H1 (cell line): Measurements from ENCODE around the gene PLA1A. TPM values are rescaled to one million over a fixed set of nuclear protein-coding genes. Genes with fewer than 3 reads are reported as not detected.

Source experiments
- CTCF ChIA-PET: fragments of 300-600 bp; sonication (Branson Sonifier 250); formaldehyde crosslinking; loops from one replicate; lab custom pipeline; 2021; ENCODE audit not compliant: partially characterized antibody; lab: Charles Lee
- POLR2A ChIA-PET: fragments of 300-600 bp; sonication (Branson Sonifier 250); formaldehyde crosslinking; loops from one replicate; lab custom pipeline; 2021; ENCODE audit warnings: inconsistent platforms; ENCODE audit not compliant: partially characterized antibody; lab: Charles Lee
- DNase-seq, 2 experiments: peaks; one replicate each; pipeline versions ENCODE4 v3.0.0 to v3.0.0-alpha.2; 2010 to 2022; ENCODE audit warnings: low spot score in 2 of 2, low read depth in 1 of 2, mixed read lengths in 1 of 2
- FAIRE-seq: peaks from 2 replicates; lab custom pipeline; 2011; peaks lifted over from hg19 to GRCh38; lab: Jason Lieb, UNC
- H2AFZ ChIP-seq: 2 replicates; pipeline ENCODE4 v1.8.1; 2012; ENCODE audit warnings: low read length, inconsistent platforms
- H2AK5ac ChIP-seq: 2 replicates; pipeline ENCODE4 v1.6.1; 2013; ENCODE audit warnings: low read depth, low read length
- H2BK120ac ChIP-seq: replicated peaks from 2 replicates; pipeline ENCODE3; 2013; ENCODE audit warnings: low read depth, low read length, inconsistent platforms
- H2BK12ac ChIP-seq: 2 replicates; pipeline ENCODE4 v1.6.1; 2013; ENCODE audit warnings: low read depth, low read length
- H2BK15ac ChIP-seq: 2 replicates; pipeline ENCODE4 v1.6.1; 2013; ENCODE audit warnings: low read length
- H2BK20ac ChIP-seq: 2 replicates; pipeline ENCODE4 v1.6.1; 2013; ENCODE audit warnings: low read length
- H2BK5ac ChIP-seq: 2 replicates; pipeline ENCODE4 v1.6.1; 2013; ENCODE audit warnings: low read depth, low read length
- H3K14ac ChIP-seq: 2 replicates; pipeline ENCODE4 v1.6.1; 2013; ENCODE audit warnings: inconsistent platforms; ENCODE audit not compliant: insufficient read length
- H3K18ac ChIP-seq: 2 replicates; pipeline ENCODE4 v1.6.1; 2013; ENCODE audit warnings: low read length; ENCODE audit errors: extremely low read depth
- H3K23ac ChIP-seq: 2 replicates; pipeline ENCODE4 v1.6.1; 2013; ENCODE audit warnings: inconsistent platforms; ENCODE audit not compliant: insufficient read length
- H3K23me2 ChIP-seq: 2 replicates; pipeline ENCODE4 v1.6.1; 2013; ENCODE audit warnings: low read depth, low read length
- H3K27ac ChIP-seq: 2 replicates; pipeline ENCODE4 v1.6.1; 2011; ENCODE audit warnings: low read depth, low read length, inconsistent platforms
- H3K27me3 ChIP-seq, 4 experiments: replicated peaks in 1 of 4; 1 replicate in 1 of 4; 2 replicates in 3 of 4; pipeline versions ENCODE4 v1.6.1 to v1.8.1; 2011 to 2013; ENCODE audit warnings: low read length in 3 of 4, mild to moderate bottlenecking in 3 of 4, inconsistent platforms in 2 of 4, mixed read lengths in 2 of 4, moderate library complexity in 1 of 4; ENCODE audit not compliant: control insufficient read depth in 3 of 4, insufficient read depth in 3 of 4; ENCODE audit errors: extremely low read depth in 1 of 4
- H3K36me3 ChIP-seq, 4 experiments: 2 replicates each; pipeline versions ENCODE4 v1.6.1 to v1.8.1; 2011 to 2013; ENCODE audit warnings: mild to moderate bottlenecking in 4 of 4, low read length in 3 of 4, moderate library complexity in 2 of 4, control low read depth in 1 of 4, inconsistent platforms in 1 of 4; ENCODE audit not compliant: insufficient read depth in 4 of 4, control insufficient read depth in 2 of 4
- H3K4ac ChIP-seq: replicated peaks from 2 replicates; pipeline ENCODE3; 2013; ENCODE audit warnings: low read length, low read depth, mixed read lengths, inconsistent platforms; ENCODE audit not compliant: insufficient read length
- H3K4me1 ChIP-seq, 4 experiments: replicated peaks in 1 of 4; 1 replicate in 1 of 4; 2 replicates in 3 of 4; pipeline versions ENCODE4 v1.6.1 to v1.8.1; 2011 to 2013; ENCODE audit warnings: low read length in 3 of 4, inconsistent platforms in 2 of 4, mixed read lengths in 1 of 4; ENCODE audit not compliant: insufficient read depth in 4 of 4, control insufficient read depth in 3 of 4
- H3K4me2 ChIP-seq, 2 experiments: 2 replicates each; pipeline versions ENCODE4 v1.6.1 to v1.8.1; 2011 to 2013; ENCODE audit warnings: low read depth in 2 of 2, low read length in 2 of 2, control low read depth in 1 of 2, inconsistent platforms in 1 of 2, mild to moderate bottlenecking in 1 of 2; ENCODE audit not compliant: insufficient read depth in 1 of 2
- H3K4me3 ChIP-seq, 4 experiments: fragments of 200-600, 300-600 bp in 1 of 4; sonication (generic), shearing (Covaris generic), sonication (Bioruptor Twin) in 1 of 4; 2 replicates each; pipeline versions ENCODE4 v1.5.1 to v1.8.1; 2011 to 2016; ENCODE audit warnings: low read length in 4 of 4, low read depth in 3 of 4, control low read depth in 2 of 4, inconsistent platforms in 2 of 4, mild to moderate bottlenecking in 2 of 4, mixed read lengths in 1 of 4, moderate library complexity in 1 of 4; ENCODE audit not compliant: insufficient read depth in 2 of 4; ENCODE audit errors: extremely low read depth in 1 of 4
- H3K56ac ChIP-seq: replicated peaks from 2 replicates; pipeline ENCODE3; 2013; ENCODE audit warnings: low read depth, mild to moderate bottlenecking, mixed read lengths, low read length, inconsistent platforms; ENCODE audit not compliant: insufficient read length
- H3K79me1 ChIP-seq: 2 replicates; pipeline ENCODE4 v1.6.1; 2013; ENCODE audit warnings: low read depth, low read length, control low read depth
- H3K79me2 ChIP-seq, 2 experiments: 2 replicates each; pipeline versions ENCODE4 v1.6.1 to v1.8.1; 2012 to 2013; ENCODE audit warnings: low read length in 2 of 2, mild to moderate bottlenecking in 2 of 2, inconsistent platforms in 1 of 2; ENCODE audit not compliant: insufficient read depth in 2 of 2, control insufficient read depth in 1 of 2
- H3K9ac ChIP-seq, 4 experiments: replicated peaks in 1 of 4; 1 replicate in 1 of 4; 2 replicates in 3 of 4; pipeline versions ENCODE4 v1.6.1 to v1.8.1; 2011 to 2013; ENCODE audit warnings: low read depth in 3 of 4, low read length in 3 of 4, control low read depth in 2 of 4, mild to moderate bottlenecking in 2 of 4, moderate library complexity in 2 of 4, inconsistent platforms in 1 of 4; ENCODE audit errors: extremely low read depth in 1 of 4
- H3K9me3 ChIP-seq, 2 experiments: 2 replicates each; pipeline versions ENCODE4 v1.6.1 to v1.8.1; 2012 to 2013; ENCODE audit warnings: mild to moderate bottlenecking in 2 of 2, moderate library complexity in 2 of 2, control low read depth in 1 of 2, inconsistent platforms in 1 of 2, low read depth in 1 of 2, low read length in 1 of 2, mixed read lengths in 1 of 2; ENCODE audit not compliant: insufficient read depth in 2 of 2
- H4K20me1 ChIP-seq, 2 experiments: replicated peaks in 1 of 2; 2 replicates each; pipeline versions ENCODE3 to v1.8.1; 2011 to 2013; ENCODE audit warnings: inconsistent platforms in 2 of 2, low read length in 2 of 2, mild to moderate bottlenecking in 1 of 2; ENCODE audit not compliant: insufficient read depth in 2 of 2, control insufficient read depth in 1 of 2
- H4K5ac ChIP-seq: 2 replicates; pipeline ENCODE4 v1.6.1; 2013; ENCODE audit warnings: low read length, low read depth, mixed read lengths, inconsistent platforms; ENCODE audit not compliant: insufficient read length
- H4K8ac ChIP-seq: 2 replicates; pipeline ENCODE4 v1.8.0; 2013; ENCODE audit warnings: mild to moderate bottlenecking, moderate library complexity, low read length, inconsistent platforms; ENCODE audit not compliant: insufficient read depth; ENCODE audit errors: extremely low read depth
- H4K91ac ChIP-seq: replicated peaks from 2 replicates; pipeline ENCODE3; 2013; ENCODE audit warnings: low read length, mixed read lengths, inconsistent platforms; ENCODE audit not compliant: insufficient read length
- CEBPB ChIP-seq: IDR thresholded peaks from 2 replicates; pipeline ENCODE4 v1.6.1; 2012; ENCODE audit warnings: low read depth, low read length
- FOSL1 ChIP-seq: IDR thresholded peaks from 2 replicates; pipeline ENCODE4 v1.6.1; 2011; ENCODE audit warnings: mild to moderate bottlenecking, low read depth, low read length, moderate library complexity; ENCODE audit not compliant: insufficient read depth
- GTF2F1 ChIP-seq: IDR thresholded peaks from 2 replicates; pipeline ENCODE4 v1.6.1; 2012; ENCODE audit warnings: low read depth, low read length, improper control_type of control experiment, borderline replicate concordance
- HDAC2 ChIP-seq, 2 experiments: fragments of 300-600 bp in 1 of 2; sonication (generic) in 1 of 2; IDR thresholded peaks; 2 replicates each; pipeline ENCODE4 v1.6.1; 2011 to 2012; ENCODE audit warnings: low read depth in 2 of 2, low read length in 2 of 2, mild to moderate bottlenecking in 2 of 2, moderate library complexity in 2 of 2, borderline replicate concordance in 1 of 2, inconsistent platforms in 1 of 2
- POLR2A ChIP-seq, 2 experiments: IDR thresholded peaks; 1 replicate in 1 of 2; 2 replicates in 1 of 2; pipeline ENCODE4 v1.6.1; 2011; ENCODE audit warnings: low read depth in 2 of 2, low read length in 2 of 2, mild to moderate bottlenecking in 2 of 2; ENCODE audit errors: control extremely low read depth in 1 of 2
- POLR2AphosphoS5 ChIP-seq: IDR thresholded peaks from 2 replicates; pipeline ENCODE4 v1.6.1; 2011; ENCODE audit warnings: low read depth, low read length
- RAD21 ChIP-seq, 2 experiments: IDR thresholded peaks in 1 of 2; conservative IDR thresholded peaks in 1 of 2; 2 replicates each; pipeline ENCODE4 v1.6.1; 2011; ENCODE audit warnings: low read depth in 2 of 2, low read length in 2 of 2, improper control_type of control experiment in 1 of 2, inconsistent platforms in 1 of 2, mild to moderate bottlenecking in 1 of 2, moderate library complexity in 1 of 2
- RXRA ChIP-seq: IDR thresholded peaks from 2 replicates; pipeline ENCODE4 v1.6.1; 2011; ENCODE audit warnings: low read depth, mild to moderate bottlenecking, low read length, moderate library complexity; ENCODE audit not compliant: insufficient read depth
- SP1 ChIP-seq: IDR thresholded peaks from 2 replicates; pipeline ENCODE4 v1.6.1; 2011; ENCODE audit warnings: low read depth, low read length
- WGBS, 2 experiments: shearing (Covaris generic) in 1 of 2; methylation state at CpG; one replicate each; pipeline versions ENCODE4 v1.1.6 to v1.1.7; 2013 to 2015; ENCODE audit warnings: low lambda C conversion rate in 2 of 2, mixed read lengths in 2 of 2, inconsistent platforms in 1 of 2, low coverage in 1 of 2, missing lambda C conversion rate in 1 of 2; ENCODE audit not compliant: insufficient replicate concordance in 2 of 2, insufficient coverage in 1 of 2, insufficient read length in 1 of 2; ENCODE audit errors: extremely low coverage in 1 of 2, missing lambda C conversion rate in 1 of 2; 5-methylcytosine and 5-hydroxymethylcytosine counted together
- polyA plus RNA-seq, 7 experiments: library from polyadenylated mRNA; depleted of rRNA in 3 of 7; stranded (reverse) in 5 of 7; unstranded in 2 of 7; fragments of >200 nt in 5 of 7; fragments of 200-250 nt in 2 of 7; gene quantifications; 1 replicate in 5 of 7; 2 replicates in 1 of 7; 4 replicates in 1 of 7; pipeline versions ENCODE4 v1.2.1 to v1.2.3, GENCODE V29; 2011 to 2013; ENCODE audit warnings: missing spikeins in 2 of 7, mixed read lengths in 2 of 7
- total RNA-seq: library from RNA; stranded (reverse); fragmentation: NEBNext Ultra II Directional; extraction: Animal tissue kit (Norgen Biotek cat#: 25700); gene quantifications from 2 replicates; pipeline ENCODE4 v1.2.1, GENCODE V29; 2021

Gene PLA1A
- total and polyA plus RNA-seq, 2 of the 8 experiments (the other 6 are each of a cell fraction or from before 2014, with no cell fraction given) = not detected

- no peak overlapping the region for H3K27ac ChIP-seq
- no peak overlapping the region for H3K18ac ChIP-seq
- no peak overlapping the region for H3K56ac ChIP-seq
- TF ChIP-seq RXRA = no peak
- no peak for TF ChIP-seq CEBPB
- no peak for TF ChIP-seq POLR2AphosphoS5
- no peak for TF ChIP-seq GTF2F1
- no peak for TF ChIP-seq FOSL1
- no peak for TF ChIP-seq HDAC2 (IDR thresholded peaks at IDR 0.05; ENCODE audit: borderline replicate concordance in 1 of 2, low read depth in 2 of 2, low read length in 2 of 2)
- TF ChIP-seq SP1 = no peak
- no peak for TF ChIP-seq RAD21 (IDR thresholded peaks at IDR 0.05 in 1 of 2, conservative IDR thresholded peaks at IDR 0.05 in 1 of 2; ENCODE audit: low read depth in 2 of 2, low read length in 2 of 2)
- TF ChIP-seq POLR2A (IDR thresholded peaks at IDR 0.05; ENCODE audit: control extremely low read depth in 1 of 2, low read depth in 2 of 2, low read length in 2 of 2) = no peak
- H3K4ac ChIP-seq = no peak overlapping the region
- no peak overlapping the region for H2BK20ac ChIP-seq
- peak overlapping the region in 1 of 2 experiments; percentile 83; a peak in 1 of 4 replicates for H3K4me2 ChIP-seq
- DNase-seq = no peak
- no peak overlapping the region for H3K23ac ChIP-seq
- H2BK15ac ChIP-seq = no peak overlapping the region
- no peaks in the 10 kb centered on the region; a peak in 1 of 4 replicates for H3K9me3 ChIP-seq
- peaks cover 0 to 18% of the 10 kb centered on the region in 2 experiments; a peak in 2 of 4 replicates for H3K79me2 ChIP-seq
- H2BK12ac ChIP-seq = no peak overlapping the region
- no peak overlapping the region for H4K91ac ChIP-seq
- H2AK5ac ChIP-seq = no peak overlapping the region
- no peak overlapping the region for H2BK120ac ChIP-seq
- peaks cover 6% of the 10 kb centered on the region for H3K23me2 ChIP-seq
- ChIA-PET CTCF (interaction anchor here (1.0 to 2.8 kb wide), 4 partner anchors 15 to 185 kb away, joined by 3 to 6 read pairs (median 4); no protein-coding TSS in a partner anchor), POLR2A (interaction anchor here (0.9 to 1.4 kb wide), 3 partner anchors 12 to 96 kb away, joined by 3 to 4 read pairs (median 3); partner anchors contain the start of gene ADPRH)
- FAIRE-seq = no peak
- no peak overlapping the region for H4K8ac ChIP-seq
- peak overlapping the region in 1 of 4 experiments; percentile 99; a peak in 2 of 8 replicates for H3K4me3 ChIP-seq
- no peak overlapping the region for H3K14ac ChIP-seq
- no peak overlapping the region for H4K5ac ChIP-seq
- no peaks in the 10 kb centered on the region for H3K27me3 ChIP-seq
- no peak overlapping the region for H3K9ac ChIP-seq
- peaks cover 0 to 31% (median 18%) of the 10 kb centered on the region in 4 experiments; a peak in 6 of 8 replicates for H3K36me3 ChIP-seq
- H4K20me1 ChIP-seq = no peaks in the 10 kb centered on the region
- no peaks in the 10 kb centered on the region for H3K79me1 ChIP-seq
- no peaks in the 10 kb centered on the region for H3K4me1 ChIP-seq
- 93% methylated on average over 5 of the region's 5 CpGs; no CpG with 5 or more reads in 1 of the 2 experiments for WGBS, 2 experiments
- H2BK5ac ChIP-seq = no peak overlapping the region
- no peak overlapping the region for H2AFZ ChIP-seq
These were observed 77.6 kb downstream of the PLA1A start for GRCh38 chr3:119675188-119675874.
